ENCODE results near the gene IGF2.
"Not testable (repeated sequence)": the region's sequence is repeated elsewhere in the genome, so short reads cannot be mapped to it uniquely, and the experiment has no call there.

Gene IGF2

GRCh38 chr11:2139123-2139521, at the start of gene IGF2:
Gene IGF2, minus strand, starts transcription at chr11:2139389. Its CDS starts 3,866 bp downstream, at chr11:2135523.
- ATAC-seq (ENCODE audit: low read depth) = peak; percentile 38
- H3K4me3 Mint-ChIP-seq = peak within 1 kb of the TSS; percentile 83
- H3K36me3 Mint-ChIP-seq = no peaks in the 10 kb centered on the region
- H3K27me3 Mint-ChIP-seq = peaks cover 36% of the 10 kb centered on the region
- peak within 1 kb of the TSS; percentile 69 for H3K27ac Mint-ChIP-seq
- no peak for DNase-seq (ENCODE audit: low spot score in 2 of 2)
- H3K9me3 Mint-ChIP-seq = no peaks in the 10 kb centered on the region
- H3K4me1 Mint-ChIP-seq = peaks cover 14% of the 10 kb centered on the region

- Mint-ChIP-seq H3K9me3 (no peaks in the 10 kb centered on the region), H3K27ac (no peak overlapping the region)
Observed at GRCh38 chr11:2188745-2189144, 49.6 kb upstream of the IGF2 start.

GRCh38 chr11:2187280-2187707, 48.1 kb upstream of the IGF2 start:
- no peak overlapping the region for H3K27ac Mint-ChIP-seq
- DNase-seq (ENCODE audit: low spot score in 2 of 2) (no peak), ATAC-seq (ENCODE audit: low read depth) (no peak)
- peaks cover 15% of the 10 kb centered on the region for H3K27me3 Mint-ChIP-seq
- no peaks in the 10 kb centered on the region for H3K36me3 Mint-ChIP-seq
- peaks cover 3% of the 10 kb centered on the region for H3K4me1 Mint-ChIP-seq
- H3K9me3 Mint-ChIP-seq = no peaks in the 10 kb centered on the region
- no peak overlapping the region for H3K4me3 Mint-ChIP-seq

More at GRCh38 chr11:2188745-2189144, 49.6 kb upstream of the IGF2 start:
- peaks cover 3% of the 10 kb centered on the region for H3K4me1 Mint-ChIP-seq
- no peak overlapping the region for H3K4me3 Mint-ChIP-seq
- DNase-seq (ENCODE audit: low spot score in 2 of 2) = no peak
- H3K36me3 Mint-ChIP-seq = no peaks in the 10 kb centered on the region
- no peak for ATAC-seq (ENCODE audit: low read depth)
- peaks cover 19% of the 10 kb centered on the region for H3K27me3 Mint-ChIP-seq

GRCh38 chr11:2186669-2187279, 47.6 kb upstream of the IGF2 start:
- H3K27ac Mint-ChIP-seq = no peak overlapping the region
- no peak overlapping the region for H3K4me3 Mint-ChIP-seq
- H3K36me3 Mint-ChIP-seq = no peaks in the 10 kb centered on the region
- no peaks in the 10 kb centered on the region for H3K9me3 Mint-ChIP-seq
- H3K27me3 Mint-ChIP-seq = peaks cover 15% of the 10 kb centered on the region
- DNase-seq (ENCODE audit: low spot score in 2 of 2) = peak in 1 of 2 donors; percentile 23
- peaks cover 3% of the 10 kb centered on the region for H3K4me1 Mint-ChIP-seq
- ATAC-seq (ENCODE audit: low read depth) = peak; percentile 80

- H3K4me3 Mint-ChIP-seq = no peak overlapping the region
- no peaks in the 10 kb centered on the region for H3K36me3 Mint-ChIP-seq
- no peaks in the 10 kb centered on the region for H3K9me3 Mint-ChIP-seq
- no peak for ATAC-seq (ENCODE audit: low read depth)
- no peak for DNase-seq (ENCODE audit: low spot score in 2 of 2)
- H3K4me1 Mint-ChIP-seq = no peaks in the 10 kb centered on the region
- no peak overlapping the region for H3K27ac Mint-ChIP-seq
- H3K27me3 Mint-ChIP-seq = peaks cover 15% of the 10 kb centered on the region
Observed at GRCh38 chr11:2185324-2186085, 46.3 kb upstream of the IGF2 start.

- peaks cover 10% of the 10 kb centered on the region for H3K27me3 Mint-ChIP-seq
- no peaks in the 10 kb centered on the region for H3K9me3 Mint-ChIP-seq
- no peaks in the 10 kb centered on the region for H3K36me3 Mint-ChIP-seq
- H3K27ac Mint-ChIP-seq = no peak overlapping the region
- H3K4me1 Mint-ChIP-seq = no peaks in the 10 kb centered on the region
- ATAC-seq (ENCODE audit: low read depth) = no peak
- no peak overlapping the region for H3K4me3 Mint-ChIP-seq
- DNase-seq (ENCODE audit: low spot score in 2 of 2) = no peak
Observed at GRCh38 chr11:2182692-2183474, 43.7 kb upstream of the IGF2 start.

GRCh38 chr11:2182075-2182474, 42.9 kb upstream of the IGF2 start:
- H3K9me3 Mint-ChIP-seq = no peaks in the 10 kb centered on the region
- ATAC-seq (ENCODE audit: low read depth) (no peak), DNase-seq (ENCODE audit: low spot score in 2 of 2) (no peak)
- H3K27ac Mint-ChIP-seq = no peak overlapping the region
- no peak overlapping the region for H3K4me3 Mint-ChIP-seq
- no peaks in the 10 kb centered on the region for H3K4me1 Mint-ChIP-seq
- no peaks in the 10 kb centered on the region for H3K36me3 Mint-ChIP-seq
- peaks cover 10% of the 10 kb centered on the region for H3K27me3 Mint-ChIP-seq

GRCh38 chr11:2180789-2181370, 41.7 kb upstream of the IGF2 start:
- peaks cover 7% of the 10 kb centered on the region for H3K27me3 Mint-ChIP-seq
- no peak overlapping the region for H3K4me3 Mint-ChIP-seq
- H3K36me3 Mint-ChIP-seq = no peaks in the 10 kb centered on the region
- DNase-seq (ENCODE audit: low spot score in 2 of 2) (no peak), ATAC-seq (ENCODE audit: low read depth) (no peak)
- no peaks in the 10 kb centered on the region for H3K9me3 Mint-ChIP-seq
- H3K27ac Mint-ChIP-seq = no peak overlapping the region
- H3K4me1 Mint-ChIP-seq = no peaks in the 10 kb centered on the region

GRCh38 chr11:2180347-2180746, 41.2 kb upstream of the IGF2 start:
- Mint-ChIP-seq H3K27me3 (peaks cover 7% of the 10 kb centered on the region), H3K36me3 (no peaks in the 10 kb centered on the region), H3K9me3 (no peaks in the 10 kb centered on the region), H3K4me3 (no peak overlapping the region), H3K27ac (no peak overlapping the region), H3K4me1 (no peaks in the 10 kb centered on the region)
- DNase-seq (ENCODE audit: low spot score in 2 of 2) (no peak), ATAC-seq (ENCODE audit: low read depth) (no peak)

GRCh38 chr11:2179516-2179915, 40.3 kb upstream of the IGF2 start:
- H3K27me3 Mint-ChIP-seq = no peaks in the 10 kb centered on the region
- H3K9me3 Mint-ChIP-seq = no peaks in the 10 kb centered on the region
- H3K4me1 Mint-ChIP-seq = no peaks in the 10 kb centered on the region
- DNase-seq (ENCODE audit: low spot score in 2 of 2) = no peak
- no peak for ATAC-seq (ENCODE audit: low read depth)
- no peak overlapping the region for H3K27ac Mint-ChIP-seq
- H3K4me3 Mint-ChIP-seq = no peak overlapping the region
- no peaks in the 10 kb centered on the region for H3K36me3 Mint-ChIP-seq

GRCh38 chr11:2178906-2179494, 39.8 kb upstream of the IGF2 start:
- Mint-ChIP-seq H3K36me3 (no peaks in the 10 kb centered on the region), H3K9me3 (no peaks in the 10 kb centered on the region), H3K27ac (no peak overlapping the region), H3K4me3 (no peak overlapping the region), H3K27me3 (no peaks in the 10 kb centered on the region), H3K4me1 (no peaks in the 10 kb centered on the region)
- ATAC-seq (ENCODE audit: low read depth) (no peak), DNase-seq (ENCODE audit: low spot score in 2 of 2) (no peak)

GRCh38 chr11:2178055-2178773, 39.0 kb upstream of the IGF2 start:
- H3K36me3 Mint-ChIP-seq; DNase-seq (ENCODE audit: low spot score in 2 of 2); H3K4me3 Mint-ChIP-seq; ATAC-seq (ENCODE audit: low read depth); H3K27me3 Mint-ChIP-seq; H3K4me1 Mint-ChIP-seq; H3K9me3 Mint-ChIP-seq; H3K27ac Mint-ChIP-seq: not testable (repeated sequence)

- DNase-seq (ENCODE audit: low spot score in 2 of 2) (no peak), ATAC-seq (ENCODE audit: low read depth) (no peak)
- H3K36me3 Mint-ChIP-seq = no peaks in the 10 kb centered on the region
- H3K27ac Mint-ChIP-seq = no peak overlapping the region
- H3K9me3 Mint-ChIP-seq = no peaks in the 10 kb centered on the region
- no peak overlapping the region for H3K4me3 Mint-ChIP-seq
- H3K4me1 Mint-ChIP-seq = no peaks in the 10 kb centered on the region
- H3K27me3 Mint-ChIP-seq = no peaks in the 10 kb centered on the region
Observed at GRCh38 chr11:2177076-2177475, 37.9 kb upstream of the IGF2 start.
